ENCODE measurements around the gene GATAD2A. TPM values are rescaled to one million over a fixed set of nuclear protein-coding genes. Genes with fewer than 3 reads are reported as not detected.

Gene GATAD2A
- total and polyA plus RNA-seq, 9 of the 15 experiments (the other 6 are each of a cell fraction or from before 2014, with no cell fraction given) = 2.4 to 226 (median 44.2) TPM

GRCh38 chr19:19501798-19502197 is 96.3 kb downstream of the GATAD2A start (continued):
- TF ChIP-seq CHD7 (IDR thresholded peaks at IDR 0.05; ENCODE audit: low read depth, low read length) (no peak), ZNF77 (CRISPR knock-in tag; IDR thresholded peaks at IDR 0.05) (no peak), RBM17 (IDR thresholded peaks at IDR 0.05; ENCODE audit: borderline replicate concordance, low read depth, low read length) (no peak), RBM22 (IDR thresholded peaks at IDR 0.05; ENCODE audit: low read depth, low read length, poor library complexity, severe bottlenecking) (peak; percentile 65)
